ENCODE data around the gene PTPN14.

GRCh38 chr1:214335567-214335966 is 215.8 kb downstream of the PTPN14 start:
- no peak for TF ChIP-seq POLR2A (IDR thresholded peaks at IDR 0.05; ENCODE audit: borderline replicate concordance, extremely low read depth, insufficient read depth, insufficient read length)
- no peak for TF ChIP-seq MAX (IDR thresholded peaks at IDR 0.05)
- TF ChIP-seq, protein P1, sequence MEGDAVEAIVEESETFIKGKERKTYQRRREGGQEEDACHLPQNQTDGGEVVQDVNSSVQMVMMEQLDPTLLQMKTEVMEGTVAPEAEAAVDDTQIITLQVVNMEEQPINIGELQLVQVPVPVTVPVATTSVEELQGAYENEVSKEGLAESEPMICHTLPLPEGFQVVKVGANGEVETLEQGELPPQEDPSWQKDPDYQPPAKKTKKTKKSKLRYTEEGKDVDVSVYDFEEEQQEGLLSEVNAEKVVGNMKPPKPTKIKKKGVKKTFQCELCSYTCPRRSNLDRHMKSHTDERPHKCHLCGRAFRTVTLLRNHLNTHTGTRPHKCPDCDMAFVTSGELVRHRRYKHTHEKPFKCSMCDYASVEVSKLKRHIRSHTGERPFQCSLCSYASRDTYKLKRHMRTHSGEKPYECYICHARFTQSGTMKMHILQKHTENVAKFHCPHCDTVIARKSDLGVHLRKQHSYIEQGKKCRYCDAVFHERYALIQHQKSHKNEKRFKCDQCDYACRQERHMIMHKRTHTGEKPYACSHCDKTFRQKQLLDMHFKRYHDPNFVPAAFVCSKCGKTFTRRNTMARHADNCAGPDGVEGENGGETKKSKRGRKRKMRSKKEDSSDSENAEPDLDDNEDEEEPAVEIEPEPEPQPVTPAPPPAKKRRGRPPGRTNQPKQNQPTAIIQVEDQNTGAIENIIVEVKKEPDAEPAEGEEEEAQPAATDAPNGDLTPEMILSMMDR (IDR thresholded peaks at IDR 0.05 in 2 of 3, conservative IDR thresholded peaks at IDR 0.05 in 1 of 3; ENCODE audit: borderline replicate concordance in 1 of 3, insufficient read depth in 1 of 3, low read depth in 2 of 3, low read length in 2 of 3): no peak
- TF ChIP-seq EZH2phosphoT487 (IDR thresholded peaks at IDR 0.05; ENCODE audit: borderline replicate concordance): no peak
- no peak for TF ChIP-seq POLR2AphosphoS5 (IDR thresholded peaks at IDR 0.05; ENCODE audit: low read depth, low read length)
- TF ChIP-seq ZNF274 (IDR thresholded peaks at IDR 0.05; ENCODE audit: low read depth, low read length): no peak
- TF ChIP-seq TCF7L2 (IDR thresholded peaks at IDR 0.05; ENCODE audit: borderline replicate concordance, extremely low read depth, insufficient read depth, insufficient read length): no peak
- TF ChIP-seq, protein P2, sequence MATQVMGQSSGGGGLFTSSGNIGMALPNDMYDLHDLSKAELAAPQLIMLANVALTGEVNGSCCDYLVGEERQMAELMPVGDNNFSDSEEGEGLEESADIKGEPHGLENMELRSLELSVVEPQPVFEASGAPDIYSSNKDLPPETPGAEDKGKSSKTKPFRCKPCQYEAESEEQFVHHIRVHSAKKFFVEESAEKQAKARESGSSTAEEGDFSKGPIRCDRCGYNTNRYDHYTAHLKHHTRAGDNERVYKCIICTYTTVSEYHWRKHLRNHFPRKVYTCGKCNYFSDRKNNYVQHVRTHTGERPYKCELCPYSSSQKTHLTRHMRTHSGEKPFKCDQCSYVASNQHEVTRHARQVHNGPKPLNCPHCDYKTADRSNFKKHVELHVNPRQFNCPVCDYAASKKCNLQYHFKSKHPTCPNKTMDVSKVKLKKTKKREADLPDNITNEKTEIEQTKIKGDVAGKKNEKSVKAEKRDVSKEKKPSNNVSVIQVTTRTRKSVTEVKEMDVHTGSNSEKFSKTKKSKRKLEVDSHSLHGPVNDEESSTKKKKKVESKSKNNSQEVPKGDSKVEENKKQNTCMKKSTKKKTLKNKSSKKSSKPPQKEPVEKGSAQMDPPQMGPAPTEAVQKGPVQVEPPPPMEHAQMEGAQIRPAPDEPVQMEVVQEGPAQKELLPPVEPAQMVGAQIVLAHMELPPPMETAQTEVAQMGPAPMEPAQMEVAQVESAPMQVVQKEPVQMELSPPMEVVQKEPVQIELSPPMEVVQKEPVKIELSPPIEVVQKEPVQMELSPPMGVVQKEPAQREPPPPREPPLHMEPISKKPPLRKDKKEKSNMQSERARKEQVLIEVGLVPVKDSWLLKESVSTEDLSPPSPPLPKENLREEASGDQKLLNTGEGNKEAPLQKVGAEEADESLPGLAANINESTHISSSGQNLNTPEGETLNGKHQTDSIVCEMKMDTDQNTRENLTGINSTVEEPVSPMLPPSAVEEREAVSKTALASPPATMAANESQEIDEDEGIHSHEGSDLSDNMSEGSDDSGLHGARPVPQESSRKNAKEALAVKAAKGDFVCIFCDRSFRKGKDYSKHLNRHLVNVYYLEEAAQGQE (IDR thresholded peaks at IDR 0.05; ENCODE audit: low read depth): no peak
